Activated CD8-positive, alpha-beta memory T cell treated with anti-CD3 and anti-CD28 coated beads for 1 hour (primary cell): ENCODE data around the gene TMEM219.

Experiments
- DNase-seq, 2 donors: peaks; one replicate each; pipeline ENCODE4 v3.0.0-alpha.2; 2020; ENCODE audit warnings: low read depth in 1 of 2; ENCODE audit errors: extremely low read depth in 1 of 2

TMEM219 gene

DNA sequence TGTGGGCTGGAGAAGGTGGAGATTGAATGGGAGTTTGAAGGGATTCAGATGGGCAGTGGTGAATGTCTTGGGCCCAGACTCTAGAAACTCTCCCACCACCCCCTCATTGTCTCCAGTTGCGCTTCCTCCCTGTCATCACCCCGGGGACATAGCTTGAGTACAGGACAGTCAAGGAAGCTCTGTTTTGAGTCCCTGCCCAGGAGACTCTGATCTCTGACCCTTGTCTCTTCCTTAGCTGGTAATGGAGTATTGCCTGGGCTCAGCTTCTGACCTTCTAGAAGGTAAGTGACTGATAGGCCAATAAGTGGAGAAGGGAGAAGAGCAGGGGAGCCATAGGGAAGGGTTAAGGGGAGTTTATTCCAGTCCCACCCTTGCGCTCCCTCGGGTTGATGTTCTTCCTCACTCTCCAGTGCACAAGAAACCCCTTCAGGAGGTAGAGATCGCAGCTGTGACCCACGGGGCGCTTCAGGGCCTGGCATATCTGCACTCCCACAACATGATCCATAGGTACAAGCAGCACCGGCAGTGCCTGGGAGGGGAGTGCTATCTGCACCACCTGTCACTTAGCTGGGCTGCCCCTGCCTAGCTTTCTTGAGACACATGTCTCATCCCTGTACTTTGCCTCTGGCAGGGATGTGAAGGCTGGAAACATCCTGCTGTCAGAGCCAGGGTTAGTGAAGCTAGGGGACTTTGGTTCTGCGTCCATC, 16.8 kb downstream of the TMEM219 start:
- DNase-seq: no peak

DNA sequence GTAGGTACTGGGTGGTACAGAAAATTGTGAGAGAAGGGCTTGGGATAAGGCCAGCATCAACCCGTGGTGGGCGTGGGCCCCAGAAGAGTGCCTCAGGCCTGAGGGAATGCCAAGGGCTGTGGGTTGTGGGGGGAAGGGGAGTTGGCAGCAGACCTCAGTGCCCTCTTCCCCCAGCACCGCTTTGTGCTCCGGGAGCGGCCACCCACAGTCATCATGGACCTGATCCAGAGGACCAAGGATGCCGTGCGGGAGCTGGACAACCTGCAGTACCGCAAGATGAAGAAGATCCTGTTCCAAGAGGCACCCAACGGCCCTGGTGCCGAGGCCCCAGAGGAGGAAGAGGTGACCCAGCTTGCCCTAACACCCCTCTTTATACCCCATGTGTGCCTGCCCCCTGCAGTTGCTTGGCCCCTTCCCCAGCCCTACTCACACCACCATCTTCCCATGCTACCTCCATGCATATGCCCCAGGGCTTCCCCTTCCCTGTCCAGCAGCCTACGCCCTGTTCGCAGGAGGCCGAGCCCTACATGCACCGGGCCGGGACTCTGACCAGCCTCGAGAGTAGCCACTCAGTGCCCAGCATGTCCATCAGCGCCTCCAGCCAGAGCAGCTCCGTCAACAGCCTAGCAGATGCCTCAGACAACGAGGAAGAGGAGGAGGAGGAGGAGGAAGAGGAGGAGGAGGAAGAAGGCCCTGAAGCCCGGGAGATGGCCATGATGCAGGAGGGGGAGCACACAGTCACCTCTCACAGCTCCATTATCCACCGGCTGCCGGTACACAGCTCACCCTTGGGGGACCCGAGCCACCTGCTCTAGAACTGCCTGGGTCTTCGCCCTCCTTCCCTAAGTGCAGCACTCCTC, 20.9 kb downstream of the TMEM219 start:
- no peak for DNase-seq

DNA sequence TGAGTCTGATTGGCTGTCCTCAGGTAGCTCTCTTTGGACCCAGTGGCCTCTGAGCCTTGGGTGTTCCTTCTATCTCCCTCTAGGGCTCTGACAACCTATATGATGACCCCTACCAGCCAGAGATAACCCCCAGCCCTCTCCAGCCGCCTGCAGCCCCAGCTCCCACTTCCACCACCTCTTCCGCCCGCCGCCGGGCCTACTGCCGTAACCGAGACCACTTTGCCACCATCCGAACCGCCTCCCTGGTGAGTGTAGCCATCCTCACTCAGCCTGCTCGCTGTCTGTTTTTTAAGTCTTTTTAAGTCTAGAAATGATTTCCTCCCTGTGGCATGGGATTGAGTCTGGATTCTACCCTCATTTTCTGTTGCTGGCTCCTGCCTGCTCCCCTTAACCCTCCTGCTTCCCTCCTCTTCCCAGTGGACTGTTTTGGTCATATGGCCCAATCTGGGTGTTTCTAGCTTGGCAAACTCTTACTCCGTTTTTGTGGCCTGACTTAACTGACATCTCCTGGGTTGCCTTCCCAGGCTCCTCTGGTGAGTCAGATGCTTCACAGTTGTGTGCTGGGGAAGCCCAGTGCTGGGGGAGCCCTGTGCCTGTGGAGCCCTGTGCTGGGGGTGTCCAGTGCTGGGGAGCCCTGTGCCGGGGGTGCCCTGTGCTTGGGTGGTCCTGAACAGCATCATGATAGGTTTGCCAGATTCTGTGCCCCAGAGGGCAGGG, 21.7 kb downstream of the TMEM219 start:
- no peak for DNase-seq

DNA sequence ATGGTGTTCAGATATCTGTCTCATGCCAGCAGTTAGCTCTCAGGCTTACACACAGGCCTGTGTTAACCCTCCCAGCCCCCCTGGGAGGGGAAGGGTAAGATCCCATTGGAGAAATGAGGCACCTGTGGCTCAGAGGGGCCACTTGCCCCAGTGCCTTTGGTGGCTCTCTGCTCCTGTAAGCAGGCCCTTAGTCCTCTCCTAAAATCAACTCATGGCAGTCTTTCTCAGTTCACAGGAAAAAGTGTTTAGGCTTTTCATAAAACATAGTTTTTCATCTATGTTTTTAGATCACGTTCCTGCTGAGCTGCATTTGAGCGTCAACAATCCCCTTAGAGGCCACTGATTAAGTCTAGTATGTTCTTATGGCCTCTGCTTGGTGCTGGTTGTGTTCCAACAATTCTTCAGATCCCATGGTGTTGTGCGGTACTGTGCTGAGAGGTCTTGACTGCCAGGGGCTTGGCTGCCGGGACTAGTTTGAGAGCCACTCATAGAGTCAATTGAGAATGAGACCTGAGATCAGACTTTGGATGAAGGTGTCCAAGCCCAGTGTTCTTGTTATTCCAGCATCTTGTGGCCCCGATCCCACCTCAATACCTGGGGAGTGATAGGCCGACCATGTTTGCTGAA, 22.4 kb downstream of the TMEM219 start:
- no peak for DNase-seq

DNA sequence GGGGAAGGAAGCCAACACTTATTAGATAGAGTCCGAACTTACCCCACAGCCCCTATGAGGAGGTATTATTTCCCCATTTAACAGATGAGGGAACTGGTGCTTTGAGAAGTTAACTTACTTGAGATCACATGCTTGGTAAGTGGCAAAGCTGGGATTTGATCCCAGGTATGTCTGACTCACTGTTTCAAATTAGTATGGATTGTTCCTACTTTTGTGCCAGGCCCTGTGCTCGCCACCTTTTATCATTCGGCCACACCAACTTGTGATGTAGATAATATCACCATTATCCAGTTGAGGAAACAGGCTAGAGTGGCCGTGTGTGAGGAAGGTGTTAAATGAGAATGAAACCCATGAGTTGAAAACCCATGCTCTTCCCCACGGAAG, 22.9 kb downstream of the TMEM219 start:
- DNase-seq: no peak

DNA sequence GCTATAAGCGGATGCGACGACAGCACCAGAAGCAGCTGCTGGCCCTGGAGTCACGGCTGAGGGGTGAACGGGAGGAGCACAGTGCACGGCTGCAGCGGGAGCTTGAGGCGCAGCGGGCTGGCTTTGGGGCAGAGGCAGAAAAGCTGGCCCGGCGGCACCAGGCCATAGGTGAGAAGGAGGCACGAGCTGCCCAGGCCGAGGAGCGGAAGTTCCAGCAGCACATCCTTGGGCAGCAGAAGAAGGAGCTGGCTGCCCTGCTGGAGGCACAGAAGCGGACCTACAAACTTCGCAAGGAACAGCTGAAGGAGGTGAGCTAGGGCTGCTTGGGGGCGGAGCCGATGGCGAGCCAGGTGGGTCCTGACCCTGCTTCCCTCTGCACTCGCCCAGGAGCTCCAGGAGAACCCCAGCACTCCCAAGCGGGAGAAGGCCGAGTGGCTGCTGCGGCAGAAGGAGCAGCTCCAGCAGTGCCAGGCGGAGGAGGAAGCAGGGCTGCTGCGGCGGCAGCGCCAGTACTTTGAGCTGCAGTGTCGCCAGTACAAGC, 23.5 kb downstream of the TMEM219 start:
- DNase-seq: no peak

DNA sequence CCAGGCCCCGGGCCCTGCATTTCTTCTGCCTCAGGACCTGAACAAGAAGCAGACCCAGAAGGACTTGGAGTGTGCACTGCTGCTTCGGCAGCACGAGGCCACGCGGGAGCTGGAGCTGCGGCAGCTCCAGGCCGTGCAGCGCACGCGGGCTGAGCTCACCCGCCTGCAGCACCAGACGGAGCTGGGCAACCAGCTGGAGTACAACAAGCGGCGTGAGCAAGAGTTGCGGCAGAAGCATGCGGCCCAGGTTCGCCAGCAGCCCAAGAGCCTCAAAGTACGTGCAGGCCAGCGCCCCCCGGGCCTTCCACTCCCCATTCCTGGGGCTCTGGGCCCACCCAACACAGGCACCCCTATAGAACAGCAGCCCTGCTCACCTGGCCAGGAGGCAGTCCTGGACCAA, 24.4 kb downstream of the TMEM219 start:
- DNase-seq: no peak

DNA sequence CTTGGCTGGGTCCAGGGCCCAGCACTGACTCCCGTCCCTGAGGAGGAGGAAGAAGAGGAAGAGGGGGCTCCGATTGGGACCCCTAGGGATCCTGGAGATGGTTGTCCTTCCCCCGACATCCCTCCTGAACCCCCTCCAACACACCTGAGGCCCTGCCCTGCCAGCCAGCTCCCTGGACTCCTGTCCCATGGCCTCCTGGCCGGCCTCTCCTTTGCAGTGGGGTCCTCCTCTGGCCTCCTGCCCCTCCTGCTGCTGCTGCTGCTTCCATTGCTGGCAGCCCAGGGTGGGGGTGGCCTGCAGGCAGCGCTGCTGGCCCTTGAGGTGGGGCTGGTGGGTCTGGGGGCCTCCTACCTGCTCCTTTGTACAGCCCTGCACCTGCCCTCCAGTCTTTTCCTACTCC, 25.1 kb downstream of the TMEM219 start:
- DNase-seq: no peak

DNA sequence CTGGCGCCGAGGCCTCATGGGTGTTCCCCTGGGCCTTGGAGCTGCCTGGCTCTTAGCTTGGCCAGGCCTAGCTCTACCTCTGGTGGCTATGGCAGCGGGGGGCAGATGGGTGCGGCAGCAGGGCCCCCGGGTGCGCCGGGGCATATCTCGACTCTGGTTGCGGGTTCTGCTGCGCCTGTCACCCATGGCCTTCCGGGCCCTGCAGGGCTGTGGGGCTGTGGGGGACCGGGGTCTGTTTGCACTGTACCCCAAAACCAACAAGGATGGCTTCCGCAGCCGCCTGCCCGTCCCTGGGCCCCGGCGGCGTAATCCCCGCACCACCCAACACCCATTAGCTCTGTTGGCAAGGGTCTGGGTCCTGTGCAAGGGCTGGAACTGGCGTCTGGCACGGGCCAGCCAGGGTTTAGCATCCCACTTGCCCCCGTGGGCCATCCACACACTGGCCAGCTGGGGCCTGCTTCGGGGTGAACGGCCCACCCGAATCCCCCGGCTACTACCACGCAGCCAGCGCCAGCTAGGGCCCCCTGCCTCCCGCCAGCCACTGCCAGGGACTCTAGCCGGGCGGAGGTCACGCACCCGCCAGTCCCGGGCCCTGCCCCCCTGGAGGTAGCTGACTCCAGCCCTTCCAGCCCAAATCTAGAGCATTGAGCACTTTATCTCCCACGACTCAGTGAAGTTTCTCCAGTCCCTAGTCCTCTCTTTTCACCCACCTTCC, 25.6 kb downstream of the TMEM219 start:
- DNase-seq: no peak

DNA sequence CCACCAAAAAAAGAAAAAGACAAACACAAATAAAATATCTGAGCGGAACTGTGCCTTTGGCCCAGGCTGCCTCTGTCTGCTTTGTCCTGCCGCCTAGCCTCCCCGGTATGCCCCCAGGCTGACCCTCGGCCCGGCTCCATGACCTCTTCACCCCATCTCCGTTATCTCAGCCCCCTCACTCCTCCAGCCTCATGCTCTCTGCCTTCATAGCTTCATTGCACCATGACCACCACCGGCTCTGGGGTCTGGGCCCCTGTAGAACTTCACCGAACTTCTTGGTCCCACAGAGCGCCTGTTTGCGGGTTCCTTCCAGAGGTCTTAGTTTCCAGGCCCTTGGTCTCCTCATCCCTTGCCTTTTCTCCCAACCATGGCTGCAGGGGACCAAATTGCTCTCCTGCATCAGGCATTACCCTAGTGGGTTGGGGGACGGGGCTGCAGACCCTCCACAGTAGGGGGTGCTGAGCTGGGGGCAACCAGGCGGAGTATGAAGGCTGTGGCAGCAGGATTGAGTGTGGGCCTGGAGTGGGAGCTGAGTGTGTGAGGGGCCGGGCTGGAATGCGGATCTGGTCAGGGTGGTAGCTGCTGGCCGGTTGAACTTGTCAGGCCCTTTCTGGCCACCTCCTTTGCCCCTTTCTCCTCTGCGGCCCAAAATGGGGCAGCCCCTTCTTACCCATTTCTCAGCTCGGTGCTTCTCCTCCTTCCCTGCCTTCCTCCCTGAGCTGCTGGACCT, 26.6 kb downstream of the TMEM219 start:
- DNase-seq: no peak

DNA sequence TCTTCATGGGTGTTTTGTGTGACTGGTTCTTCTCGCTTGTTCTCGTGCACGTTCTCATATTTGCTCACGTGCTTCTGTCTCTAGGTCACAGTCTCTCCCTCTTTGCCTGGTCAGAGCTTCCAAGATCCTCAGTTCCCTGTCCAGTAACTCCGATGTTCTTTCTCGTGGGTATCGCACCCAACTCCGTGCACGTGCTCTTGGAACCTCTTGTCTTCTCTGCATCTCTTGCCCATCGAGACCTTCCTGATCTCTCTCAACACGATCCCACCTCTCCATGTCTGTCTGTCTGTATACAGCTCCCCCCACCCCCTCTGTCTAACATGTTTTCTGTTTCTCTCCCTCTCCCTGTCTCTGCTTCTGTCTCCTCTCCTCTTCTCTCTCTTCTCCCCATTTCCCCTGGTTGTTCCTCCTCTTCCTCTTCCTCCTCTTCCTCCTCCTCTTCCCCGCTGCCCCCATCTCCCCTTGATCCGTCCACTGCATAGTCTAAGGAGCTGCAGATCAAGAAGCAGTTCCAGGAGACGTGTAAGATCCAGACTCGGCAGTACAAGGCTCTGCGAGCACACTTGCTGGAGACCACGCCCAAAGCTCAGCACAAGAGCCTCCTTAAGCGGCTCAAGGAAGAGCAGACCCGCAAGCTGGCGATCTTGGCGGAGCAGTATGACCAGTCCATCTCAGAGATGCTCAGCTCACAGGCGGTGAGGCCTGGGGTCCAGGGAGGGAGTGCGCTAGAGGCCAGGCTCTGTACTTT, 27.4 kb downstream of the TMEM219 start:
- DNase-seq: no peak

DNA sequence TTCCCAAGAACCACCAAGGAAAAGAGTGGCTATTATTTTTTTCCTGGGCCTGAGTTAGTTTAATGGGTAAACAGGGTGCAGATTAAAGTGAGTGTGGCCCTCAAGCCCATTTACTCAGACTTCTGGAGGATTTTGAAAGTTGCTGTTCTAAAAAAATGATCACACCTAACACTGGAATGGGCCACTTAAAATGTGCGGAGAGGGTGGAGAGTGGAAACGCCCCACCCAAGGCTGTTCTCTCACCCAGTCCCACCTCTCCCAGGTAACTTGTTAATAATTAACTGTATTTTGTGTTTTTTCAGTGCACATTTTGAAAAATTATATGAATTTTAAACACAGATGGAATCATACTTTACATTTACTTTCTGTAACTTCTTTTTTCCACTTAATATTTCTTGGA, 28.2 kb downstream of the TMEM219 start:
- DNase-seq: no peak

DNA sequence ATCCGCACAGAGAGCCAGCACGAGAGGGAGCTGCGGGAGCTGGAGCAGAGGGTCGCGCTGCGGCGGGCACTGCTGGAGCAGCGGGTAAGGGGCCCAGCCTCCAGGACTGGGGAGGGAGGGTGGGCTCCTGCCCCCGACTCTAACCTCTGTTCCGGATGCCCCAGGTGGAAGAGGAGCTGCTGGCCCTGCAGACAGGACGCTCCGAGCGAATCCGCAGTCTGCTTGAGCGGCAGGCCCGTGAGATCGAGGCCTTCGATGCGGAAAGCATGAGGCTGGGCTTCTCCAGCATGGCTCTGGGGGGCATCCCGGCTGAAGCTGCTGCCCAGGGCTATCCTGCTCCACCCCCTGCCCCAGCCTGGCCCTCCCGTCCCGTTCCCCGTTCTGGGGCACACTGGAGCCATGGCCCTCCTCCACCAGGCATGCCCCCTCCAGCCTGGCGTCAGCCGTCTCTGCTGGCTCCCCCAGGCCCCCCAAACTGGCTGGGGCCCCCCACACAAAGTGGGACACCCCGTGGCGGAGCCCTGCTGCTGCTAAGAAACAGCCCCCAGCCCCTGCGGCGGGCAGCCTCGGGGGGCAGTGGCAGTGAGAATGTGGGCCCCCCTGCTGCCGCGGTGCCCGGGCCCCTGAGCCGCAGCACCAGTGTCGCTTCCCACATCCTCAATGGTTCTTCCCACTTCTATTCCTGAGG, 29.1 kb downstream of the TMEM219 start:
- DNase-seq: no peak

DNA sequence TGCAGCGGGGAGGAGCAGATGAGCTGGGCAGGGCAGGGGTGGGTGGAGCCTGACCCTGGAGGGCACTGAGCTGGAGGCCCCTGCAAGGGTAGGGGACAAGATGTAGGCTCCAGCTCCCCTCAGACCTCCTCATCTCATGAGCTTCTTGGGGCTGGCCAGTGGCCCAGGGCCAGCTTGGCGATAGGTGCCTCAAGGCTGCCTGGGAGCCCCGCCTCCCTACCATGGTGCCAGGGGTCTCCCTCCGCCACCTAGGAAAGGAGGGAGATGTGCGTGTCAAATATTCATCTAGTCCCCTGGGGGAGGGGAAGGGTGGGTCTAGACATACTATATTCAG, 29.7 kb downstream of the TMEM219 start:
- no peak for DNase-seq

DNA sequence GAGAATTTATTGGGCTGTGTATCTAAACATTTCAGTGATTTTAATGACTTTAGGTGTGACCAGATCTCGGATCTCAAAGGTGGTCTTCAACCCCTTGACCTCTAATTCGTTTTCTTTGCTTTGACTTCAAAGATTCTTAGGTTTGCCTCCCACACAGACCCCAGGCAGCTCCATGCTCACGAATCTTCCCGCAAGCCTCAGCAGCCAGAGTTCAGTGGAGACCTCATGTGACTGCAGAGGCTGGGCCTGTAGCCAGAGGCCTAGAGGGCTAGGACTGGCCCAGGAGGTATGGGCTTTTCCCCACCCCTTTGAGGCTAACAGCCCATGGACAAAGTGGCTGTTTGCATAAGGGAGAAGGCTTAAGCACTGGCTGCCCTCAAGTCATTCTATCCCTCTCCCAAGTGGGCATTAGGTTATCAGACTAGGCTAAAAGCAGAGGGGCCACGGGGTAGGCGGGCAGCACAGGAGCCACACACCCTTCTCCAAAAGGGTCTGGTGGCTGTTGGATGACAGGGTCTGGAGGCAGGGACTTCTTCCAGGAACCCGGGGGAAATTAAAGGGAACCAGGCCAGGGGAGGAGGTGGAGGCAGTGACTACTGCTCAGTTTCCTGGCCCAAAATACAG, 30.6 kb downstream of the TMEM219 start:
- DNase-seq: no peak

DNA sequence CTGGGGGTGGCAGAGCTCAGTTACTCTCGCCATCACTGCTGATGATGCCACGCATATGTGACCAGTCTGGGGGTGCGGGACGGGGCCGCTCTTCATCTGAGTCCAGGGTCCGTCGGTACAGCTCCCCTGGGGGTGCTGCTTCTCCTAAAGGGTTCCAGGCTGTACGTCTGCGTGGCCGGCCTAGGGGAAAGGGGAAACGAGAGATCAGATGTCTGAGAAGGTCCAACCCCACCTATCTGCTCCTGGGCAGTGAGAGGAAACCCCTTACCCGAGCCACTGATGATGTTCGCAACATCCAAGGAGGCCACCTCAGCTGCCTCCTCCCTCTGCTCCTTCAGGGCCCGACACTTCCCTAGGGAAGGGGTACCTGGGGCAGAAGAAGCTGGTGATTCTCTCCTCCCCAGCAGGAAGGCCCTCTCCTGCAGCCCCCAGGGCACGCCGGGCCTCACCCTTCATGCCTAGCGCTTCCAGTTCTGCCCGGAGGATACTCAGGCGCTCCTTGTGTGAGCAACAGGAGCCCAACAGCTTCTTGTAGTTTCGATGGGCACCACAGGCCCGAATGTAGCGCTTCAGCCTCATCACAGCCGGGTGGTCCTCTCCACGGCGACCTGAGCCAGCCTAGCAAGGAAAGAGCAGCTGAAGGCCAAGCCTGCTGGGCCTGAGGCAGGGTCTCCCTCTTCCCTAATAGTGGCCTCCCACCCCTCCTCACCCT, 31.5 kb downstream of the TMEM219 start:
- DNase-seq: no peak

DNA sequence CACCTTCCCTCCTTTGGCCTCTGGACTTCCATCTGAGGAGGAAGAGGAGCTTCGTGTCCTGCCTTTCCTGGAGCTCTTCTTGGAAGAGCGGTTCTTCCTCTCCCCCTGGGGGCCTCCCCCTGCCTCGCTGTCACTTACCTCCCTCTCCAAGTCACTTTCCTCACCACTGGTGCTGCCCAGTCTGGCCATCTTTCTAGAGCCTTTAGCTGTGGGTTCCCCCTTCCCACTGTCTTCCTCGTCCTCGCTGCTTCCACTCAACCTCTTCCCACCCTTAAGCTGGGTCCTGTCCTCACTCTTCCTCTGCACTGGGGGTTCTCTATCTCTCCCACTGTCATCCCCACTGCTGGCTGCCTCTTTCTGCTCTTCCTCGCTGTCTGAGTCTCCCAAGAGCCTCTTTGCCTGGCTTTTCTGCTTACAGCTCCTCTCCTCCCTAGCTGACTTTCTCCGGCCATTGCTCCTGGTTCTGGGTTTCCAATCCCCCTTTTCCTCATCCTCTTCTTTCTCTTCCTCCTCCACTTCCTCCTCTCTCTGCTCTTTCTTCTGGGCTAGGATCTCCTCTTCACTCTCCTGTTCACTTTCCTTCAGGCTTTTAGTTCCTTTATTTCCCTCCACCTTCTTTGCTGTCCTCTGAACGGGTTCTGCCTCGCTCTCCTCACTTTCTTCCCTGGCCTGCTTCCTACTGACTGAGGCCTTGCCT, 32.2 kb downstream of the TMEM219 start:
- no peak for DNase-seq
